Fibroblast of lung (primary cell): ENCODE data around the gene ODAM. TPM values are rescaled to one million over a fixed set of nuclear protein-coding genes. Genes with fewer than 3 reads are reported as not detected.

Source experiments
- DNase-seq, 2 donors: peaks; one replicate each; pipeline versions ENCODE4 v3.0.0 to v3.0.0-alpha.2; 2010; ENCODE audit warnings: low read depth in 2 of 2
- H2AFZ ChIP-seq: 2 replicates; pipeline ENCODE4 v1.5.1; 2012; ENCODE audit warnings: low read length, control low read depth, inconsistent platforms
- H3K27ac ChIP-seq: 2 replicates; pipeline ENCODE4 v1.5.1; 2011; ENCODE audit warnings: low read length, control low read depth; ENCODE audit not compliant: insufficient read depth
- H3K27me3 ChIP-seq: 2 replicates; pipeline ENCODE4 v1.5.1; 2011; ENCODE audit warnings: mild to moderate bottlenecking, low read length; ENCODE audit not compliant: control insufficient read depth, insufficient read depth
- H3K36me3 ChIP-seq: 2 replicates; pipeline ENCODE4 v1.5.1; 2011; ENCODE audit warnings: low read length; ENCODE audit not compliant: control insufficient read depth, insufficient read depth
- H3K4me1 ChIP-seq: 2 replicates; pipeline ENCODE4 v1.5.1; 2011; ENCODE audit warnings: low read length; ENCODE audit not compliant: control insufficient read depth, insufficient read depth; ENCODE audit errors: extremely low read depth
- H3K4me2 ChIP-seq: 2 replicates; pipeline ENCODE4 v1.5.1; 2011; ENCODE audit warnings: low read length, control low read depth; ENCODE audit not compliant: insufficient read depth; ENCODE audit errors: extremely low read depth
- H3K4me3 ChIP-seq, 4 experiments: fragments of 200-600 bp in 1 of 4; sonication (generic) in 1 of 4; replicated peaks in 1 of 4; 2 replicates each; pipeline ENCODE4 v1.5.1; 2011 to 2016; ENCODE audit warnings: low read length in 4 of 4, low read depth in 3 of 4, mild to moderate bottlenecking in 3 of 4, control low read depth in 2 of 4, inconsistent platforms in 1 of 4, mixed read lengths in 1 of 4; ENCODE audit not compliant: insufficient read depth in 1 of 4; ENCODE audit errors: control extremely low read depth in 1 of 4
- H3K79me2 ChIP-seq: 2 replicates; pipeline ENCODE4 v1.5.1; 2012; ENCODE audit warnings: mild to moderate bottlenecking, low read length, inconsistent platforms; ENCODE audit not compliant: control insufficient read depth, insufficient read depth
- H3K9ac ChIP-seq: 2 replicates; pipeline ENCODE4 v1.5.1; 2011; ENCODE audit warnings: mild to moderate bottlenecking, low read length, control low read depth; ENCODE audit not compliant: insufficient read depth
- H3K9me3 ChIP-seq: 2 replicates; pipeline ENCODE4 v1.5.1; 2012; ENCODE audit warnings: low read depth, low read length; ENCODE audit not compliant: control insufficient read depth, insufficient read depth
- H4K20me1 ChIP-seq: 2 replicates; pipeline ENCODE4 v1.5.1; 2011; ENCODE audit warnings: low read length; ENCODE audit not compliant: control insufficient read depth, insufficient read depth; ENCODE audit errors: extremely low read depth
- CTCF ChIP-seq, 2 donors: IDR thresholded peaks in 1 of 2; conservative IDR thresholded peaks in 1 of 2; 1 replicate in 1 of 2; 2 replicates in 1 of 2; pipeline ENCODE4 v1.5.1; 2011 to 2012; ENCODE audit warnings: low read length in 2 of 2, control low read depth in 1 of 2, inconsistent platforms in 1 of 2, low read depth in 1 of 2, mild to moderate bottlenecking in 1 of 2
- EZH2 ChIP-seq: IDR thresholded peaks from 2 replicates; pipeline ENCODE4 v1.5.1; 2012; ENCODE audit warnings: low read length, control low read depth, mild to moderate bottlenecking; ENCODE audit errors: missing control alignments
- polyA minus RNA-seq: library from RNA; depleted of rRNA, polyadenylated mRNA; stranded (reverse); fragments of >200 nt; gene quantifications from 2 replicates; pipeline ENCODE4 v1.2.3, GENCODE V29; 2011; ENCODE audit warnings: low replicate concordance
- polyA plus RNA-seq, 2 donors: library from polyadenylated mRNA; depleted of rRNA in 1 of 2; stranded (reverse) in 1 of 2; unstranded in 1 of 2; fragments of >200 nt; gene quantifications; 2 replicates each; pipeline ENCODE4 v1.2.1, GENCODE V29; 2011 to 2012; ENCODE audit warnings: missing spikeins in 1 of 2
- total RNA-seq: library from RNA; depleted of rRNA; stranded (reverse); fragments of >200 nt; gene quantifications from 2 replicates; pipeline ENCODE4 v1.2.1, GENCODE V29; 2014

The ODAM gene
- total RNA-seq (not detected in 2 replicates), polyA plus RNA-seq (not detected in 2 replicates), polyA minus RNA-seq (not detected in 2 replicates)
- polyA plus RNA-seq (2012), result not detected in 2 replicates

- Histone ChIP-seq H3K4me2 (no peak within 1 kb of the TSS), H3K9ac (no peak within 1 kb of the TSS), H3K4me3 (no peak within 1 kb of the TSS), H3K27me3 (no peaks in the 10 kb centered on the region), H3K9me3 (no peaks in the 10 kb centered on the region), H3K36me3 (no peaks in the 10 kb centered on the region), H3K79me2 (no peaks in the 10 kb centered on the region), H2AFZ (no peak within 1 kb of the TSS), H3K4me1 (no peaks in the 10 kb centered on the region), H4K20me1 (no peaks in the 10 kb centered on the region), H3K27ac (no peak within 1 kb of the TSS)
- TF ChIP-seq CTCF (conservative IDR thresholded peaks at IDR 0.05 in 1 of 2, IDR thresholded peaks at IDR 0.05 in 1 of 2; ENCODE audit: low read depth in 1 of 2, low read length in 2 of 2), result no peak
- no peak for TF ChIP-seq EZH2
- no peak for DNase-seq
These were observed at the start of gene ODAM for GRCh38 chr4:70195425-70195824. TSS of gene ODAM (plus strand) at chr4:70195725. CDS start at chr4:70196544, 819 bp downstream.

GRCh38 chr4:70151271-70151670, 44.3 kb upstream of the ODAM start:
- Histone ChIP-seq H3K36me3 (no peaks in the 10 kb centered on the region), H3K4me2 (no peak overlapping the region), H4K20me1 (no peaks in the 10 kb centered on the region), H3K9me3 (no peaks in the 10 kb centered on the region), H3K27me3 (no peaks in the 10 kb centered on the region), H3K4me3 (no peak overlapping the region), H3K27ac (no peak overlapping the region), H3K9ac (no peak overlapping the region), H3K4me1 (no peaks in the 10 kb centered on the region), H3K79me2 (no peaks in the 10 kb centered on the region), H2AFZ (no peak overlapping the region)
- no peak for DNase-seq
- no peak for TF ChIP-seq EZH2
- TF ChIP-seq CTCF (conservative IDR thresholded peaks at IDR 0.05 in 1 of 2, IDR thresholded peaks at IDR 0.05 in 1 of 2; ENCODE audit: low read depth in 1 of 2, low read length in 2 of 2), result no peak

- H3K36me3 ChIP-seq, result no peaks in the 10 kb centered on the region
- H2AFZ ChIP-seq, result no peak overlapping the region
- no peaks in the 10 kb centered on the region for H3K27me3 ChIP-seq
- no peaks in the 10 kb centered on the region for H3K9me3 ChIP-seq
- no peaks in the 10 kb centered on the region for H4K20me1 ChIP-seq
- TF ChIP-seq EZH2, result no peak
- TF ChIP-seq CTCF (conservative IDR thresholded peaks at IDR 0.05 in 1 of 2, IDR thresholded peaks at IDR 0.05 in 1 of 2; ENCODE audit: low read depth in 1 of 2, low read length in 2 of 2), result no peak
- H3K9ac ChIP-seq, result no peak overlapping the region
- H3K79me2 ChIP-seq, result no peaks in the 10 kb centered on the region
- H3K4me1 ChIP-seq, result no peaks in the 10 kb centered on the region
- H3K4me2 ChIP-seq, result no peak overlapping the region
- no peak for DNase-seq
- no peak overlapping the region for H3K4me3 ChIP-seq
- no peak overlapping the region for H3K27ac ChIP-seq
These were observed 43.4 kb upstream of the ODAM start for GRCh38 chr4:70152088-70152487.
